ENCODE measurements around the gene LTB. TPM values are rescaled to one million over a fixed set of nuclear protein-coding genes. Genes with fewer than 3 reads are reported as not detected.
A peak's percentile ranks its signal among the peaks of the same experiment; 100 is the strongest.
"Not testable (repeated sequence)": the region's sequence is repeated elsewhere in the genome, so short reads cannot be mapped to it uniquely, and the experiment has no call there.

The LTB gene
- polyA plus RNA-seq, 4 donors: 0.88 to 2.3 (median 2.0) TPM

- DNase-seq (ENCODE audit: low read depth in 4 of 4, low spot score in 2 of 4): no peak
Measured at GRCh38 chr6:31556307-31556706, 25.9 kb downstream of the LTB start.

DNA sequence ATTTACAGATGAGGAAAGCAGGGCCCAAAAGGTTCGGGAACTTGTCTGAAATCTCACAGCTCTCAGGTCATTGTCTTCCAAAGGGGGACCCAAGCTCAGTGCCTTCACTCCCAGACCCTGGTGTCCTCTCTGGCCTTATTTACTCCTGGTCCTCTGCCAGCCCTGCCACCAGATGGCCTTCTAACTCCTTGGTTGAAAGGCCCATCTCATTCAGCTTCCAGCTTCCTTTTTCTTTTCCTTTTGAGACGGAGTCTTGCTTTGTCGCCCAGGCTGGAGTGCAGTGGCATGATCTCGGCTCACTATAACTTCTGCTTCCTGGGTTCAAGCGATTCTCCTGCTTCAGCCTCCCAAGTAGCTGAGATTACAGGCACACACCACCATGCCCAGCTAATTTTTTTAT, 30.9 kb downstream of the LTB start:
- DNase-seq (ENCODE audit: low read depth in 4 of 4, low spot score in 2 of 4): not testable (repeated sequence)

- no peak for DNase-seq (ENCODE audit: low read depth in 4 of 4, low spot score in 2 of 4)
Measured at GRCh38 chr6:31548544-31548873, 33.7 kb downstream of the LTB start.

DNA sequence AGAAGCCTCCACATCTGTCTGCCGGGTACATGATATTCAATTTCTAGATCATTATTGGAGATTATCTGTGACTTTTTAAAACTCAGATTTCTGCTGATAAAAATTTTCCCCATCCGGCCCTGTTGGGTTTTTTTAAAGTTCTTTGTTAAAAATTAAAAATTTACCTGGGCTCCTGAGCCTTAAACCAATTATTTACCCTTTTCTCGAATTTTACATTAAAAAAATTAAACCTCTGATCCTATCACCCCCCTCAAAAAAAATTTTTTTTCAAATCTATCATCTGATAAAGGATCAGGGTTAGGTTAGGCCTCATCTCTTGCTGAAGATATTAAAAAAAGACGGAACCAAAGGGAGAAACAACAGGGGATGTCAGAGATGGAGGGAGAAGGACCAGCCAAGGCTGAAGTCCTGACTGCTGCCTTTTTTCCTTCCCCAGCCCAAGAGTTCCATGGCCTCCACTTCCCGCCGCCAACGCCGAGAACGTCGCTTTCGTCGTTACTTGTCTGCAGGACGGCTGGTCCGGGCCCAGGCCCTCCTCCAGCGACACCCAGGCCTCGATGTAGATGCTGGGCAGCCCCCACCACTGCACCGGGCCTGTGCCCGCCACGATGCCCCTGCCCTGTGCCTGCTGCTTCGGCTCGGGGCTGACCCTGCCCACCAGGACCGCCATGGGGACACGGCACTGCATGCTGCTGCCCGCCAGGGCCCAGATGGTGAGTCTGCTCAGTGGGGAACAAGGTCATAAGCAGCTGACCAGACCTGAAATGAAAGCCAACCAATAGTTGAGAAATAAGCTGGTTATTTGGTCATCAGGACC, 34.3 kb downstream of the LTB start:
- no peak for DNase-seq (ENCODE audit: low read depth in 4 of 4, low spot score in 2 of 4)

DNA sequence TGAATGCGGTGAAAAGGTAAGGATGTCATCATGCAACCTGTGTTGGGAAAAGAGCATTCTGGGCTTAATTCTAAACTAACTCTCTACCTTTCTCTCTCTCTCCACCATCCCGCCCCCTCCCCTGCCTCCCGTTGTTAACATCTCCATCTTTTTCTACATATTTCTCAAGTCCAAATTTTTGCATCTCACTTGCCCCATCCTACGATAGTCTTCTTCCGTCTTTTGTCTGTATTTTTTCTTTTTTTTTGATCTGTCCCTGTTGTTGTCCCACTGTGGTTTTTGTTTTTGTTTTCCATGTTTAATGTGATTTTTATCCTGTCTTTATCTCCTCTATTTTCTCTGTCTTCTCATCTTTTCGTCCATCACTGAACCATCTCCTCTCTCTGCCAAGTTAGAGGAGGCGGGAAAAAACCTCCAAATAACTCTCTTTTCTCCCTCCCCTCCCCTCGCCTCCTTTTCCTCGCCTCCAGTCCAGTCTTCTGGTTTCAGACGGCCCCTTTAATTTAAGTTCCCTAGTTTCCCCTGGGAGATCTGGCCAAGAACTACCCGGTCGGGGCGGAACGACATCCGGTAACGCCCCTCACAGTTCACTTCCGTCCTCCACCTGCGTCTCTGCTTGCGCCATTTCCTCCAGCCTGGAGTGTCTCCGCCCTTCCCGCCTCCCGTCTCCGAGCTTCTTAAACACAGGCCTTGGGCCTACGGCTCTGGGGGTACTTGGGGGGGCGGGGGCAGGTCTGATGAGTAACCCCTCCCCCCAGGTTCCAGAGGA, 35.1 kb downstream of the LTB start, which contains the start of gene NFKBIL1:
Gene NFKBIL1 (plus strand): TSS at position 651 of the 769 bp plus-strand sequence. CDS start 87 bp downstream, at position 738.
- peak; percentile 86 to 96 (median 92) for DNase-seq (ENCODE audit: low read depth in 4 of 4, low spot score in 2 of 4)

- peak in 3 of 4 donors; percentile 77 to 84 (median 78) for DNase-seq (ENCODE audit: low read depth in 4 of 4, low spot score in 2 of 4)
Measured at GRCh38 chr6:31546339-31546957, 35.8 kb downstream of the LTB start, which contains the start of gene ATP6V1G2. Gene ATP6V1G2 (minus strand): TSS chr6:31546608. CDS start chr6:31546559, 49 bp downstream.

DNA sequence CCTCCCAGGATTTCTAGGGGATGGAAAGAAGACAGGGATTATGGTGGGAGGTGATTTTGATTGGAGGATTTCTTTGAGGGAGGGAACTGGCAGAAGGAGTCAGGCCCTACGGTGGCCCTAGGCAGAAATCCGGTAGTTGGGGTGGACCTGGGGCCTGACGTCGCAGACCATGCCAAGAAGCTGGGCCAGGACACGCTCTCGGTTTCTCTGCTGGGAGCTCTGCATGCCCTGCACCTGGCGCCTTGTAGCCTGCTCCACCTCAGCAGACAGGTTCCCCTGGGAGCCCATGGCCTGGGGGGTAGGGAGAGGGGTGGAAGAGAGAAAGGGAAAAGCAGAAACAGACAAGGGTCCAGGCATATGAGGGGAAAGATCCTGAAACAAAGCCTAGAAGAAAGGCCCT, 36.9 kb downstream of the LTB start:
- DNase-seq (ENCODE audit: low read depth in 4 of 4, low spot score in 2 of 4): no peak

DNA sequence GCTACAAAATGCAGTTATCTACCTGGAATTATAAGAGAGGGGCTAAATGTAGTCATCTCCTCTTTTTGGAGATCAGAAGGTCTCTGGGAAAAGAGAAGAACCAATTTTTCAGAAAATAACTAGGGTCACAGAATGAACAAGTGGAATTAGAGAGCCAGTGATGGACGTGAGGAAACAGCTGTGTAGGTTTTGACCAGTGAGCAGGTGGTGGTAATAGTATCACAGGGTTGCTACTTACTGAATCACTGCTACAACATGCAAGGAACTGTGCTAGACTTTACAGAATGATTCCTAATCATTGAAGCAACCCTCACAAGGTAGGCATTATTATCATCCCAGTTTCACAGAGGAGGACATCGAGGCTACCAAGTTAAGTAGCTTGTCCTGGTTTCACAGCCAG, 37.5 kb downstream of the LTB start:
- DNase-seq (ENCODE audit: low read depth in 4 of 4, low spot score in 2 of 4): no peak

- no peak for DNase-seq (ENCODE audit: low read depth in 4 of 4, low spot score in 2 of 4)
Measured at GRCh38 chr6:31543639-31544038, 38.6 kb downstream of the LTB start.

GRCh38 chr6:31541658-31542521, 40.3 kb downstream of the LTB start, which contains the start of gene DDX39B:
Gene DDX39B (minus strand): TSS chr6:31542003. CDS start chr6:31540532, 1,471 bp downstream.
- DNase-seq (ENCODE audit: low read depth in 4 of 4, low spot score in 2 of 4): peak; percentile 95 to 99 (median 96)

DNA sequence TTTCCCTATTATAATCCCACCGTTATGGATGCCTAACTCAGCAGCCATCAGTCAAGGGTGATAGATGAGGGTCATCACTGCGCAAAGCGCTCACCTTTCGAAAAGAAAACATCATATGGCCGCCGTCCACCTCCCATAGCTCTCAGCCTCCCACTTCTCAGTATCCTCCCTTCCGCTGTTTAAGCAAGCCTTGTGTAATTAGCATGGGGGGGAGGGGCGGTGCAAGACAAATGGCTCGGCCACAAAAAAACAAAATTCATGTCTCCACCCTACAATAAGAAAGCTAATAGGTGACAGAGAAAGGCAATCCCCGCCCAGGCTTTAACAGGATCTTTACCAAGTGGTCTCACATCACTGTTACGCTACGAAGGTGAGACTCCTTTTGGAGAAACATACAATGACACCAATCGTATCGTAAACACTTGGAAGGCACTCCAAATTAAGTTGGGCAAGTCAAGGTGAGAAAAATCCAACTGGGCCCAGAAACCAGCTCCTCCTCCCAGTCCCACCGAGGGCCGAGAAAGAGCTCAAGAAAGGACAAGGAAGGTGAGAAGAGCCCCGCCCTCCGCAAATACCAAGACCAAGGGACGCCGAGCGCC, 41.1 kb downstream of the LTB start:
- peak in 3 of 4 donors; percentile 22 to 38 (median 24) for DNase-seq (ENCODE audit: low read depth in 4 of 4, low spot score in 2 of 4)

DNA sequence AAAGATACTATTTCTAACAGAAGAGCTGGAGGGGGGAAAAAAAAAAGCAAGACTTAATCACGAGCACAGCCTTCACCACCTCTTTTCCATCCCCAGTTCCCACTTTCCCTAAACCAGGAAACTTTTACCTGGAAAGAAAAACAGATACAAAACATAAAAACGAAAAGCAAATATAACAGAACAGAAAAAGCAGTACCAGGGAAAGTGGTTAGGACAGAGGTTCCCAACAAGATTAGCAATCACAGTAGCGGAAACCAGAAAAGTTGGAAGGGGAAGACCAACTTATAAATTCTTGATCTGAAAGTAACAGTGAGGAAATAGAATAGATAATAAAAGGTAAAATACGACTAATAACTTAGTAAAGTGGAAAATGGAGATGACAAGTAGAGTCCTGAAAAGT, 41.6 kb downstream of the LTB start:
- DNase-seq (ENCODE audit: low read depth in 4 of 4, low spot score in 2 of 4): no peak

- no peak for DNase-seq (ENCODE audit: low read depth in 4 of 4, low spot score in 2 of 4)
Measured at GRCh38 chr6:31538805-31539400, 43.3 kb downstream of the LTB start.

GRCh38 chr6:31535538-31536324, 46.5 kb downstream of the LTB start:
- DNase-seq (ENCODE audit: low read depth in 4 of 4, low spot score in 2 of 4): no peak

- DNase-seq (ENCODE audit: low read depth in 4 of 4, low spot score in 2 of 4): no peak
Measured at GRCh38 chr6:31534521-31535040, 47.6 kb downstream of the LTB start.

- DNase-seq (ENCODE audit: low read depth in 4 of 4, low spot score in 2 of 4): no peak
Measured at GRCh38 chr6:31534011-31534410, 48.2 kb downstream of the LTB start.

DNA sequence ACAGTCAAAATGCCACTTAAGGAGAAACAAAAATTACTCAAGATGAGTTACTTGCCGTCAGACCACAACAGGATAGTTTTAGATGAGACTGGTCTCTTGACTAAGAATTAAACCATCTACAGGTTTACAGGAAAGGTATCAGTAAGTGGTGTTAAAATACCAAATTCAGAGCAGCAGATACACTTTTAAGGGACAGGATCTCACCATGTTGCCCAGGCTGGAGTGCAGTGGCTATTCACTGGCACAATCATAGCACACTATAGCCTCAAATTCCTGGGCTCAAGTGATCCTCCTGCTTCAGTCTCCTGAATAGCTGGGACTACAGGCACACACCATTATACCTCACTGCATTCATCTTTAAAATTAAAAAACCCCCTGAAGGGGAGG, 48.8 kb downstream of the LTB start:
- DNase-seq (ENCODE audit: low read depth in 4 of 4, low spot score in 2 of 4): no peak
